GM21619 (cell line): ENCODE results near the gene ATOH8.

ENCODE experiments used
- ATAC-seq: cut with Tn5 transposase; IDR thresholded peaks from one replicate; pipeline ENCODE4 v1.9.1; 2021; ENCODE audit not compliant: unreplicated experiment

The ATOH8 gene

DNA sequence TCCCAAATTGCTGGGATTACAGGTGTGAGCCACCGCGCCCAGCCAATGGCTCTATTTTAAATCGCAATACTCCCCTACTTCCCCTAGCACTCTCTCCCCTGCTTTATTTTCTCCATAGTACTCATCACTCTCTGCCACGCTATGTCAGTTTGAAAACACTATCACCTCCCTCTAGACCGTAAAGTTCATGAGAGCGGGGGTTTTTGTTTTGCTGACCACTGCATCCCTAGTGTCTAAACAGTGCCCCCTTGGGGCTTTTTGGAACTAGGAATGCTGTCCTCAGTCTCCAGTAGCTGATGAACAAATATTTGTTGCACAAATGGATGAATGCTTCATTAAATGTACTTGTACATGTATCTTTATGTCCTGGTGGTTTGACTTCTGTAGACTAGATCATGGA, 44.1 kb downstream of the ATOH8 start:
- ATAC-seq = no peak

DNA sequence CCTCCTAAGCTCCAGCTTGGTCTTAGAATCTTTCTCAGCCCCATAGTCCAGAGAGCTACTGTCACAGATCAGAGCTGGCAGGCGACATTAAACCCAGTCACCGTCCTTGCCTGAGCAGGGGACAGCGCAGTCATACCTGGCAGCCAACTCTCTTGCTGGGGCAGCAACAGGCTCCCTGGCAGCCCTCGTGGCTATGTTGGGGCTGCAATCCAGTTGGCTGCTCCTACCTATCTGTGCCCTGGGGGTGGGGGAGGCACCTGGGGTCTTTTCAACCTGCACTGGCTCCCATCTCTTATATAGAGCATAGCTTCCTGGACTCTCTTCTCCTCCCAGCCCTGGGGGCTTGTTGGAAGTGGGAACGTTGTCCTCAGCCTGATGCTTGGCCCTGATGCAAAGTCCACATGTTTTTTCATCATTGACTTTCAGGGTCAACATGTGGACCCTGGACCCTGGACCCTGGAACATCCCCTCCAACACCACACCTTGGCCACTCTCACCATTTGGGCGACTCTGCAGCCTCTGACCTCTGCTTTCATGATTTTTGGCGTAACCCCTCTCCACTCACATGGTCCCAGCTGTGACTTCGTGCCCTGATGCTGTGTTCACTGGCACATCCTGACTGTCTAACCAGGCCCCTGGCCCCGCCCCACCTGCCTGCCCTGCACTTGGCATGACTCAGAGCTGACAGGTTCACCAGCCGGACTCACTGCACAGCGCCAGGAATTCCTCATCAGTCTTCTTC, 45.6 kb downstream of the ATOH8 start:
- ATAC-seq = no peak

DNA sequence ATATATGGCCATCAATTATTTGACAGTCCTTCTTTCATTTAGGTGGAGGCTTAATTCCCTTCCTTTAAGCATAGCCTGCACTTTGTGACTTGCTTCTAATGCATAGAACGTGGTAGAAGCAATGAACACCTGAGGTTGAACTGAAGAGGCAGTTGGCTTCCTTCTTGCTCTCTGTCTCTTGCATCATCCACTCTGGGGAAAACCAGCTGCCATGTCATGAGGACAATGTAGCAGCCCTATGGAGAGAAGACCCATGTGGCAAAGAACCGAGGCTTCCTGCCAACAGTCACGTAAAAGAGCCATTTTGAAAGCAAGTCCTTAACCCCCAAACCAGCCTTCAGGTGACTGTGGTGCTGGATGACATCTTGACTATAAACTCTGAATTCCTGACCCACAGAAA, 46.8 kb downstream of the ATOH8 start:
- ATAC-seq = no peak

DNA sequence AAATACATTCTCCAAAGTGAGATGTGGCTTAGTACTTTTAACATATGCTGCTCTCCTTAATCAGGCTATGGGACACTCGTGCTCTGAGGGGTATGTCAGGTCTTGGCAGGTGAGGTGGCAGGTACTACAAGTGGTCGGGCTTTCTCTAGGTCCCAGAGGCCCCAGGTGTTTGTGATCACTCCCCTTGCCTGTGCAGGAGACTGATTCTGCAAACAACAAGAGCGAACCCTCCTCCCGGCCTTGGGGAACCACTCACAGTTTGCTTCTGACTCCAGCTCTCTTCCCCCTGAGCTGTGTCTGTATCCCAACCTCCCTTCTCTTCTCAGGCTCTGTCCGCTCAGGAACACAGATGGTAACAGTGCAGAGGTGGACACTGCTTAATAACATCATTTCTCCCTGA, 48.1 kb downstream of the ATOH8 start:
- ATAC-seq = no peak

DNA sequence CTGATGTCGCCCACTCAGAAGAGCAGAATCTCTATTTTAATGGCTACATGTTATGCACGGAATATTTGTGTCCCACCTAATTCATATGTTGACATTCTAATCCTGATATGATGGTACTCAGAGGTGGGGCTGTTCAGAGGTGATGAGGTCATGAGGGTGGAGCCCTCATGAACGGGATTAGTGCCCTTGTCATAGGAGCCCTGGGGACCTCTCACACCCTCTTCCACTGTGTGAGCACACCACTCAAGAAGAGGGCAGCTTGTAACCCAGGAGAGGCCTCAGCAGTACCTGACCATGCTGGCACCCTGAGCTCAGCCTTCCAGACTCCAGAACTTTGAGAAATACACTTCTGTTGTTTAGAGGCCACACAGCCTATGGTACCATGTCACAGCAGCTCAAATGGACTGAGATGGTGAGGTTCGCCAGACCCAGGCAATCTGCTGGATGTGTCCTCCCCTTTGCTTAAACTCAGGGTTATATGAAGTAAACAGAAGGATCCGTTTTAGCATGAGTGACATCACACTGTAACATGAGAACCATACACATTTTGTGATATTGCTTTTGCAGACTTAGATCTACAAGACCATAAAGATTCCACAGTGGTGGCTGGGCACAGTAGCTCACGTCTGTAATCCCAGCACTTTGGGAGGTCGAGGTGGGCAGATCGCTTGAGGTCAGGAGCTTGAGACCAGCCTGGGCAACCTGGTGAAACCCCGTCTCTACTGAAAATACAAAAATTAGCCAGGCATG, 48.7 kb downstream of the ATOH8 start:
- ATAC-seq = no peak

DNA sequence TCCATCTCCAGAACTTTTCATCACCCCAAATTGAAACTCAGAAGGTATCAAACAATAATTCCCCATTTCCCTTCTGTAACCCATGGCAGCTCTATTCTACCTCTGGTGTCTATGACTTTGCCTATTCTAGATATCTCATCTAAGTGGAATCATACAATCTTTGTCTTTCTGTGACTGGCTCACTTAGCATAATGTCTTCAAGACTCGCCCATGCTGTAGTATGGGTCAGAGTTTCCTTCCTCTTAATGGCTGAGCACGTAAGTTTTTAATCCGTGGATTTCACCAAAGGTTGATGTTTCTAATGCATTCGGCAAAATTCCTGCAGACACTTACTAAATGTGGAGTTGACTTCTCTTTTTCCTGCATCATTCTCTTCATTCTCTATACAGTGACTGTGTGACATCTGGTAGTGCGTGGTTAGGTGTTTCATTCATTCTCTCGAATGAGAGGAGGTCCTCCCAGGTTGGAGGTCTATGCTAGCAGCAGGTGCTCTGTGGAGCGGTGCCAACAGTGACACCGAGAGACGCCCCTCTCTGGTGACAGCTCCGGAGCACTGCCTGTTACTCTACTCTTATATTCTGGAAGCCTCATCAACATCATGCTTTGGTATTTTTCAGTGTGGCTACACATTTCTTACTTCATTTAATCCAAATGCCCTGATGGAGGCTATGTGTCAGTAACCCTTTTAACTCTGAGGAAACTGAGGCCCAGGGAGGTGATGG, 50.1 kb downstream of the ATOH8 start:
- ATAC-seq = no peak

DNA sequence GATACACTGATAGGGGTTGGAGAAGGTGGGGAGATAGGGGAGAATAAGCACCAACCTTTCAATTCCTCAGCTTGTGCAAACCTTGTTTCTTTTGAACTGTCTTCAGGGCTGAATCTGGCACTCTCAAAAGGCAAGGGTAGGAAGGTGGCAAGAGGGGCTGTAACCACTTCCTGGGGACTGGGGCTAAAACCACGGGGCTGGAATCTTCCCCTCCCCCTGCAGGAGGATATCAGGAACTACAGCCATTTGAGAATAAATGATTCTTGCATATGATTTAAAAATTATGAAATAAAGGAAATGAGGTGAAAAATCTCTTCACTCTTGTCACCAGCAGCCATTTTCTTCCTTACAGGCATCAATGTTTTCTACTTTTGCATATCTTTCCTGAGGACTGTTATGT, 50.8 kb downstream of the ATOH8 start:
- ATAC-seq = no peak

DNA sequence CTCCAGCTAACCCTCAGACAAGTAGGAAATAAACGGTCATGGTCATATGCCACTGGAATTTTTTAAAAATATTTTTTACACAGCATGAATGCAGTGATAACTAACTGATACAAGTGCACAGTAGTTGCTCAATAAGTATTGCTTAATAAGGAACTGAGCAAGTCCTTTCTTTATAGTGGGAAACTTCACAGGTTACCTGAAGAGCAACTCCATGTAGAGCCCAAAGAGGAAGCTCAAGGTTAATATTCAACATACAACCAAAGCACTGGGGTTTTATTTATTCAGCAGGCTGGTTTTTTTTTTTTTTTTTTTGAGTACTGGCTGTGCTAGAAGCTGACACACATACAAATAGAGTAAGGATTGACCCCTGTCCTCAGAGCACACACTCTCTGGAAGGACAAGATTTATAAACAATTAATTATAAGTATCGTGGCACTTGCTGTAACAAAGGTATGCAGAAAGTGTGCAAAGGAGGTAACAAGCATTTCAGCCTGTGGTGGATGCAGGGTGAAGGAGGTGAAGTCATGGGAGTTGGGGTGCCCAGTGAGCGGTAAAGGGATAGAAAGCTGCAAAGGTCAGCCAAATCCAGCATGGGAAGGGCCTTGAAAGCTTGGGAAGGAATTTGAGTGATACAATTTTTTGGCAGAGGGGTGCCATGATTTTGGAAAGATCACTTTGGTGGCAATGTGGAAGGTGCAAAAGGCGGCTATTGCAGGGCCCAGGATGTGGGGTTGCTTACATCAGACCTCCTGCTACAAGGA, 52.7 kb downstream of the ATOH8 start:
- no peak for ATAC-seq

DNA sequence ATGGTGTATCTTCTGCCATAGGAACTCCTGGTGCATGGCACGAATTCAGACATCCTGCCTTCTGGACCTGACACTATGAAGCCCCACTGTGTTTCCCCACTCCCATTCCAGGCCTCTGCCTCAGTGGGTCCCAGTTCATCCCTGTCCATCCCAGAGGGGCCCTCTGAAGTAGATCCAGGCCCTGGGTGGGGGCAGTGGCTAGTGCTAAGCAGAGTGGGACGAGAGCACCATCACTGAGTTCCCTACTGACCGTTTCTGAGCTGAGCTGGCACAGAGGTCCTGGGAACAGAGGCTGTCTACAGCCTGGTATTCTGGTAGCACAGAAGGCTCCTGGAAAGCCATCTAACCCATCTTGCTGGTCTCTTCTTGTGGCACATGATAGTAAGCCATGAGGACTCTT, 54.0 kb downstream of the ATOH8 start:
- ATAC-seq = no peak

DNA sequence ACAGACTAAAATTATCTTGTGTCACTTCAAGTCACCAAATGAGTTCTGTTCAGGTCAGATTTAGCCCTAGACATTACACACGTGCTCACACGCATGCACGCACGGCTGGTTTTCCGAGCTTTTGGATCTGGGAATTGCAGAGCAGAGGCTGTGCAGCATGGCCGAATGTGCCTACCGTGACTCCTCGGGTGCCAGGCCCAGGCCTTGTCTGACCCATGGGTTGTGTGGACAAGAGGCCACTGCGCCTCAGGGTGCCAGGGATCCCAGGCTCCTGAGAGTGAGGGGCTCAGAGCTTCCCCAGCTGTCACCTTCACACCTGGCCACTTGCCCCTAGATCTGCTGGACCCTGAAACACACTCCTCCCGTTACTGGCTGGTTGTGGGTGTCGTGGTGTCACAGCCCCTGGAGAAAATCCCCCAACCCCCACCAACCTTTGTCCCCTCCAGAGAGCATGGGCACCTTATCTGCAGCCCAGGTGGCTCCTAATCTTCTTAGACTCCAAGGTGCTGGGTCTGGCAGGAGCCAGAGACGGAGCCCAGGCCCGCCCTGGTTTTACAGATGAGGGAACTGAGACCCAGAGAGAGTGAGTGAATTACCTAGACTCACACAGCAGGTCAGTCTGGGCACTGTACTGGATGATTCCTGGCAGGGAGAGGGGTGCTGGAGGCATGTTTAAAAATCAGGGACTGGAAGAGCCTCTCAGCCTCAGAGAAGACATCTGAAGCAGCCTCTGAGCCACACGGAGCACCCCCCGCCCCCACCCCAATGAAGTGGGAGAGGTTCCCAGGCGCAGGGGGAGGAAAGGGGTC, 56.8 kb downstream of the ATOH8 start:
- no peak for ATAC-seq

DNA sequence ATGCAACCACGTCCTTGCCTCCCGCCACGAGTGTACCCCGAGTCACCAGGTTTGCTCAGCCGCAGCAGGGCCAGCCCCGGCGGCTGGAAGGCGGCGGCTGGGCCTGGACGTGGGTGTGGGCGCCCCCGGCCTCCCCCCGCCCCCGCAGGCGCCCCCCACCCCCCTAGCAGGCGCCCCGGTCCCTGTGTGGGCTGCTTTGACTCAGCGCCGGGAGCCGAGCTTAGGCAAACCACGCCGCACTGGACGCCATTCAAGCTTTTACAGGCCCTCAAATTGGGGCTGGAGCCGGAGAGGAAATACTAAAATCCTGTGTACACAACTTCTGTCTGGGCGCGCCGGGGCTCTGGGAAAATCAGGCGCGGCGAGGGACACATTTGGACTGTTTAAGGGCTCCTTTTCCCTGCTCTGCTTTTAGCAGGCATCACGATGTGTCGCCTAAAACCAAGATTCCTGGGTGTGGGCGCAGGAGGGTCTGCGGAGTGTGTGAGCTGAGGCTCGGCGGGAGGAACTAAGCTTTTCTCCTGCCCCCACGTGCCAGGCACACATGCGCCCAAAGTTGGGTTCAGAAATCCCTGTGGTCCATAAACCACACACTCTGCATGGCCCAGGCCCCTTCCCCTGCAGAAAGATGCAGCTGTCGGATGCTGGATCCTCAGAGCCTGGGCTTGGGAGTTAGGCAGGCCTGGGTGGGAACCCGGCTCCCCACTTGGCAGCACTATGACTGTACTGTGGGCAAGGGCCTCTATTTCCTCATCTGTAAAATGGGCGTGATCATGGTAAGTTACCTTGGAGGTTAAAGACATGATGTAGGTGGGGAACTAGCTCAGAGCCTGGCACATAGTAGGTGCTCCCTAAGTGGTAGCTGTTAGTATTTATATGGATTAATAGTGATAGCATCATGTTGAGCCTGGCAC, 57.6 kb downstream of the ATOH8 start:
- ATAC-seq = no peak

DNA sequence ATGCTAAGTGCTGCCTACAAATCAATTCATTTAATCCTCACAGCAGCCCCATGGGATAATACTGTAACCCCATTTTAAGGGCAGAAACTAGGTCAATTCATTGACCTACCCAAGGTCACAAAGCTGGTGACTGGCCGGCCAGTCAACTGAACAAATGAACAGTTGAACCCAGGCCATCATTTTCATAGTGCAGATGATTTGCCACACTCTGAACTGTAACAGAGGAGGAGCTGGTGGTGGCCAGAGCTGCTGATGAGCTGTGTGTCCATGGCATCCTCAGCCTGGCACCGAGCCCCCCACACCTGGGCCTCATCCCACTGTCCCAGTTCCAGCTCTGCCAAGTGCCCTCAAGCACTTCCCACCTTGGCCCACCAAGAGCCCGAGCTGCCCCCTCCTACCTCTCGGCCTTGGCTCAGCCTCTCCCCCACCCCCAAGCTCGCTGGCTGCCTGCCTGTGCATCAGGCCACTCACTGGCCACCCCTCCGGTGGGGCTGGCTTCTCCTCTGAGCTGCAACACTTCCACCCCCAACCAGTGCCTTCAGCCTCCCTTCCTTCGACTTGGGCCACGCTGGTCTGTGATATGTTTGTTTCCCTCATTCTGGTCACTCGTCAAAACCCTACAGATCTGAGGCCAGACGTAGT, 58.4 kb downstream of the ATOH8 start:
- no peak for ATAC-seq

DNA sequence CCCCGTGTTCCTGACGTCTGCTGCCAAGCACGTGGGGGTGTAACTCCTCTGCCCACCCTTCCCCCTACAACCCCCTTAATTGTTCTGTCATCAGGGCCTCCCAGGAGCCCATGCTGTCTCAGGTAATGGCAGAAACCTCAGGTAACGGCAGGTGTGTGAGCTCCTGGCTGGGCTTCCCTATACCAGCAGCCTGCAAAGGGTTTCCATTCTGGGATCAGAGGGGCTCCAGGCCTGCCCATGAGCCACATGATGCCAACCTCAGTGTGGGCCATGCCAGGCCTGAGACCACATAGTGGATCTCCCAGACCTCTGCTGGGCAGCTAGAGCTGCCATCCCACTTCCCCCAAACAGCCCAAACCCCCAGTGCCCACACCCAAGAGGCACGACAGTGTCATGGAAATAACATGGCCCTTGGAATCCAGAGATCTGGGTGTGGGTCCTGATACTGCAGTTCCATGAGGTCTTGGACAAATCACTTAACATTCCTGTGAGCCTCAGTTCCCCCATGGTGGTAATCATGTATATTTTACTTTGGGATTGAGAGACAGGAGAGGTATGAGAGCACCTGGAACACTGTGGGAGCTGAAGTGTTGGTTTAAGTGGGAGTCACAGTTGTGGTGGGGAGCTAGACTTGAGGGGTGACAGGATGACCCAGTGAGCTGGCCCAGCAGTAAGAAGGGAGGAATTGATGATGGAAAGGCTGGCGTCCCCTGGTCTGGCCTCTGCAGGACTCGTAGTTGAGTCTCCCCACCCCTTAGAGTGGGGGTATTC, 59.6 kb downstream of the ATOH8 start:
- ATAC-seq = no peak

DNA sequence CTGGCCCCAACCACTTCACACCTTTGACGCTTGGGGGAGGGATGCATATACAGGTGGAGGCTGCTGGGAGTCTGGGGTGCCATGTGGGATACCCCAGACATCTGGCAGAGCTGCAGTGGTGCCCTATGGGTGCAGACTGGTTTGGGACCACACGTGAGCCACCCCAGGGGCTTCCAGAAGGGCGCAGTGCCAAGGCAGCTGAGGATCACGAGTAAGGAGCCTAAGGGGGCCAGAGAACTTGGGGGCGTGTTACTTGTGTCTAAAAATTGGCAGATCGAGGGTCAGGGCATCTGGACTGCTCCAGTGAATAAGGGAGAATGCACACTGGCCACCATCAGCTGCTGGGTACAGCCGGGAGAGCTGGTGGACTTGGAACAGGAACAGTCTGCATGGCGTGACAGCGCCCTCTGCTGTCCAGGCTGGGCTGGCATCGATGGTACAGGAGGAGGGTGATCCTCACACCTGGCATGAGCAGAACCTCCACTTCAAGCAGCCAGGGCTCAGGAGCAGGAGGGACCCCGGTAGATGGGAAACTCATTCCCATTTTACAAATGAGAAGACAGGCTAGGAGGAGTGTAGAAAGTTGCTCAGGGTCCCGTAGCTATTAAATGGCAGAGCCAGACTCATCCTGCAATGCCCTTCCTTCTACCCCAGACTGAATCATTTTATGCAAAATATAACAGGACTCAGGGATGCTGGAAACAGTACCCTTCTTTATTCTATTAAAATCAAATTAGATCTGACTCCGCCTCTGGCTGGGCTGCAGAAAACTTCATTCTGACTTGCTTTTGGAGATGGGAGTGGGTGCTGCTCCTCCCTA, 60.4 kb downstream of the ATOH8 start:
- no peak for ATAC-seq

DNA sequence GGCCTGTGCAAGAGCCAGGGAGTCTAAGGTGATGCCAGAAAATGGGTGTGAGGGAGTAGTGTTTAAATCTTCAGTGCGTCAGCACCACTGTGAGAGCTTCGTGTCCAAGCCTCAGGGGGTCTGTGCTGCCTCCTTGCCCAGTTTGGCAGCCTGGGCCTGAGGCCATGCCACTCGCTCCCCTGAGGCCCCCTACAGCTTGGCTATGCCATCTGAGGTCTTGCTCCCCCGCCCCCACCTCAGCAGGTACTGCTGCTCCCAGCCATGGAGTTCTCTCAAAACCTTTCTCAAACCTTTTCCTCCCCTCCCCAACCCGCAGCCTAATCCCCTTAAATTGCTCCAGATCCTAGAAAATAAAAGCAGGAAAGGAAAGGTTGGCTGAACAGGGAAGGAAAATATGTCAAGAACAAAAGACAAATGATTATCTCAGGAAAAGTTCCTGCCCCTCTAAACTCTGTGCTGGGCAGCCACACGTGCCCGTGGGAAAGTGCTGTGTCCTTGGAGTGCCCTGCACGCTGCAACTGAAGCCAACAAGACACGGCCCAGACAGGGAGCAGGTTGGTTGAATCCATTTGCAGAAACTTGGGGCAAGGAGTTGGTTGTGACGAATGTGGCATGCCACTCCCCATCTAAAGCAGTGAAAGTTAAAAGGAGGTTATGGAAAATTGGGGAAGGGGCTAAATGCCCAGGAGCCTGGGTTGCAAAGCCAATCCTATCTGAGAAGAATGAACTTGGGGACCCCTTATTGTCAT, 61.2 kb downstream of the ATOH8 start:
- no peak for ATAC-seq

DNA sequence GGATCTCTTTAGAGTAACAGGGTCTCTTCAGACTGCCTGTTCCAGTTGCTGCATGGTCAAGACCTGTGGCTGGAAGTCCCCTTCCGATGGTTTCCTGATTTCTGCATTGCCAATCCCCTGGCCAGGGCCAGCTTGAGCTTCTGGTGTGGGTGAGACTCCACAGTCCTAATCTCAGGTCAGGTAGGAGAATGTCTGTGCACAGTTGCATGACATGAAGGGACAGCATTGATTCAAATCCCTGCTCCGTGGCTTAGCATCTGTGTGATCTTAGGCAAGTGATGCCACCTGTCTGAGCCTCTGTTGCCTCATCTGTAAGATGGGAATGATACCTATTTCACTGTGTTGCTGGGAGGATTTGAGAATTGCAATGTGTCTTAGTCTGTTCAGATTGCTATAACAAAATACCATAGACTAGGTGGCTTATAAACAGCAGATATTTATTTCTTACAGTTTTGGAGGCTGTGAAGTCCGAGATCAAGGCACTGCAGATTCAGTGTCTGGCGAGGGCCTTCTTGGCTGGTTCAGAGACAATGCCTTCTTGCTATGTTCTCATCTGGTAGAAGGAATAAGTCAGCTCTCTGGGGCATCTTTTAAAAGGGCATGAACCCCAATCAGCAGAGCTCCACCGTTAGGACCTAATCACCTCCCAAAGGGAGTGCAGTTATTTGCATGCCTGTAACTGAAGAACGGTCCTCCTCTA, 66.2 kb downstream of the ATOH8 start:
- no peak for ATAC-seq
